HS-27A (cell line): ENCODE data around the gene PLEKHG5.

ENCODE experiments used
- DNase-seq: peaks from one replicate; pipeline ENCODE4 v3.0.0-alpha.2; 2012; ENCODE audit warnings: low read depth, missing footprints

PLEKHG5 gene

DNA sequence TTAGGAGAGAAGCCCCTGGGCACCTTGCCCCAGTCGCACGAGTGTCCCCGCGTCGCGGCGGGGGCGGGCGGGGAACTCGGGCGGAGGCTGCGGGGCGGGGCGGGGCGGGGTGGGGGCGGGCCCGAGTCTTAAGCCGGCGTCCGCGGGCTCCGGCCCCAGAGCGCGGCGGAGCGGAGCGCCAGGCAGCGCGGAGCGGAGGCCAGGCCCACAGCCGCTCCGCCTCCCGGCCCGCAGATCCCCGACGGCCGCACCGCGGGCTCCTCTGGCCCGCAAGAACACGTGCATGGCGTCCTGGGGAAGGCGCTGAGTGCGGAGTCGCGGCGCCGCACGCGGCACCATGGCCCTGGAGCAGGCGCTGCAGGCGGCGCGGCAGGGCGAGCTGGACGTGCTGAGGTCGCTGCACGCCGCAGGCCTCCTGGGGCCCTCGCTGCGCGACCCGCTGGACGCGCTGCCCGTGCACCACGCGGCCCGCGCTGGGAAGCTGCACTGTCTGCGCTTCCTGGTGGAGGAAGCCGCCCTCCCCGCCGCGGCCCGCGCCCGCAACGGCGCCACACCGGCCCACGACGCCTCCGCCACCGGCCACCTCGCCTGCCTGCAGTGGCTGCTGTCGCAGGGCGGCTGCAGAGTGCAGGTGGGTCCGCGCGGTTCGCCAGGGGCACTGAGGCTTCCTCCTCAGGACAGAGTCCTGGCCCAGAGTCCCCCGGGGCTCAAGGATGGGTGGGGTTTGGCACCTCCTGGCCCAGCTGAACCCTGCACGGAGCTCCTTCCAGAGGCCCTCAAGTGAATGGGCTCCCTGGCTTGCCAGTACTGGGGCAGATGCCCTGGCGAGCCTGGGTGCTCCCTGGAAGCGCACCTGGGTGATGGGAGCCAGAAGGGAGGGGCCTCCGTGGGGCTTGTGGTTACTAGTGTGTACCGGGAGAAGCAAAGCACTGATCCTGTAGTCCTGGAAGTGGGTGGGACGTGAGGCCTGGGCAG, 66.6 kb downstream of the PLEKHG5 start, which contains the start of gene ESPN:
TSS of gene ESPN (plus strand) at position 158 of the 975 bp plus-strand sequence. CDS start at position 338, 180 bp downstream.
- DNase-seq: no peak

DNA sequence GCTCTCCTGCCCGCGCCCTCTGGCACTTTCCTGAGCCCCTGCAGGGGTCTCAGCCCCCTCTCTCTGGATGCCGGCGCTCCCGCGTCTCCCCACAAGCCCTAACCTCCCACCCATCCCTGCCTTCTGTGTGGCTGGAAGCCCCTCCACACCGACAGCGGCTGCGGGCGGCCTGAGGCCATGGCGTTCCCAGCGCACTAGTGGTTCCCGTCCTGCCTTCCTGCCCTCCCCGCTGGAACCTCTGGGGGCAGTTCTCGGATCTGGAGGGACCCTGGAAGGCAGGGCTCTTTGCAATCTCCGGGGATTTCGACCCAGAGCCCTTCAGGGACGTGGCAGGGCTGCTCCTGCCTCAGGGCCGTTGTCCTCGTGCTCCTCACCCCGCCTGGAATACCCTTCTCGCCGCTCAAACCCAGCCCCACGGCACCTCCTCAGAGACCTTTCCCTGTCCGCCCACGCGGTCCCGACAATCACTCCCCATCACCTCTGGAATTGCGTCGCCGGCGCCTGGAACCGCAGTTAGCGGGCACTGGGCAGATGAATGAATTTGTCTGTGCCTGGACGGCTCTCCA, 67.4 kb downstream of the PLEKHG5 start:
- no peak for DNase-seq

DNA sequence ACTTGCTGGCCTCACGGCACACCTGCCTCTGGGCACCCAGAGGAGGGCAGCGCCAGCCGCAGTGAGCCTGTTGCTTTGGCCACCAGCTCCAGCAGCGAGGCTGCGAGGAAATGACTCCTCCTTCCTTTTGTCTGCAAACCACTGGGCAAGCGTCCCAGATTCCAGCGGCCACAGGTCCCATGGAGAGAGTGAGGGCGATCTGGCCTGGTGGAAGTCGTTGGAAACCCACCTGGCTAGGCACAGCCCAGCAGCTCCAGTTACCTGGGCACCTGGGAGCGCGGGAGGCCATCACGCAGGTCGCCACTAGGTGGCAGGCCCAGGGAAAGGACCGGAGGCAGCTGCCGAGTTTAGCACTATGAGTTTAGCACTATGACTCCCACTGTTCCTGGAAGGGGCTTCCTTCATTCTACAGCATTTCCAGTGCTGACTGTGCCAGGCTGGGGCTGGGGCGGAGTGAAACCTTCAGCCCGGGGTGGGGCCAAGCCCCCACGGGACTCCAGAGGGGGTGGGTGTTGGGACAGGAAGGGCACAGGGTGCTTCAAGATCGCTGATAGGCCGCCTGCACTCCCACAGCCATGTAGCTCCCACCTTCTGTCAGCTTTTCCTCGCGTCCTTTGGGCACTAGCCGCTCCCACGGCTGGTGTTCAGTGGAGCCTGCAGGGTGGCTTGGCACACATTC, 68.0 kb downstream of the PLEKHG5 start:
- DNase-seq: no peak

DNA sequence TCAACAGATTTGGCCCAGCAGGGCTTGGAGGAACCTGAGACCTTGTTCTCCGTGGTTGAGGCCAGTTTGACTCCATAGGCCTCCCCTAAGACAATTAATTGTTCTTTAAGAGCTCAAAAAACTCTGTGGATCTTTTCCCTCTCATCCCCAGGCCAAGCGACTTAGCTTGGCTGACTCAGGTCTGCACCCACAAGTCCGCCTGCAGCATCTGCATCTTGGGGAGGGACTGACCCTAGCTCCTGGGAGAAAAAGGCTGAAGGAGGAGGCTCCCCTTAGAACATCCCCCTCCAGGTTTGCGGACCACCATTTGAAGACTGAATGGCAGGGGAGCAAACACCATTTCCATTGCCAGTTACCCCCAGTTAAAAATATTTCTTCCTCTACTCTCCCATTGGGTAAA, 70.2 kb downstream of the PLEKHG5 start:
- DNase-seq: no peak

DNA sequence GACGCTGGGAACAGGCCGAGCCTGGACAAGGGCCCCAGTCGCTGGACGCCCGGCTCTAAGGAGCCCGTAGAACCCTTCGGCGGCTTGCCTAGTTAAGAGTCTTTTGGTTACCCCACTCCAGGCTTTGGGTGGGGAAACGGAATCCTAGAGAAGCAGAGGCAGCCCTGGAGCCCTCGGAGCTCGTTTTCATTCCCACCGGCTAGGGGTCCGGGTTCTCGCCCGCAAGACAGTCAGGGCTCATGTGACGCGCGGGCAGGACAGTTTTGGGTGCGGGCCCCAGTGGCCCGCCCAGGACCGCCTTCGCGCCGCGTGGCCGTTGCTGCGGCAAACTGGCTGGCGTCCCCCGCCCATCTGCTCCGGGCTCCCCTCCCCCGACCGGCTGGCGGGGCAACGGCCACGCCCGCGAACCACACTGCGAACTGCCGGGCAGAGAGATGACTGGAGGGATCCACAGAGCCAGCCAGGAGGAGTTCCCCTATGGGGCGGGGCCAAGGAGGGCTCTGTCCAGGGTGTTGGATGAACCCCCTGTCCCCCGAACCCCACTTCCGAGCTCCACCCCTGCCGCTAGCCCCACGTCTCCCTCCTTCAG, 70.9 kb downstream of the PLEKHG5 start:
- no peak for DNase-seq

DNA sequence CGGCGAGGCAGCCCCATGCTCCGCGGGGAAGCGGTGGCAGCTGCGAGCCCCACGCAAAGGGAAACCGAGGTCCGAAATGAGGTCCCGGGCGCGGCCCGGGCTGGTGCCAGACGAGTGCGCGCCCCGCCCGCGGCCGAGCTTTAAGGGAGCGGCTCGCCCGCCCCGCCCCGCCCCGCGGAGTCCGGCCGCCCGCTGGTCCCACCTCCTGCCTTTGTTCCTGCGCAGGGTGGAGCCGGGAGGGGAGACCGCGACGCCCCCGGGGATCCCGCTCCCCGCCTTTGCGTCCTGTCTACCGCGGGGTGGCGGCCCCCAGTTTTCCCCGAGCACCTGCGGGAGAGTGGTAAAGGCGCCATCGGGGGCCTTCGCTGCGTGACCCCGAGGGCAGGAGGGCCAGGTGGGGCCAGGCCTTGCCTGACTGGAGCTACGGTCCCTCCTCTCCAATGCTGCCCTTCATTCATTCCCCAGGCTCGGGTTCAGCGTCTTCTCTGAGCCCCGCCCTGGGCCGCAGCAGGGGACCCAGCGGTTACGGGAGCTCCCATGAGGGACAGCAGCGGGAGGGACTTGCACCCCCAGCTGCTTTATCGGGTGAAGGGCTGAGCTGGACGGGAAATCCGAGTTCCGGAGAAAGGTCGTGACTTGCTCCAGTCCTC, 71.5 kb downstream of the PLEKHG5 start, which contains the start of gene HES2:
TSS of gene HES2 (minus strand) at position 116 of the 650 bp plus-strand sequence. CDS start at position 17, 99 bp downstream.
- DNase-seq: no peak

DNA sequence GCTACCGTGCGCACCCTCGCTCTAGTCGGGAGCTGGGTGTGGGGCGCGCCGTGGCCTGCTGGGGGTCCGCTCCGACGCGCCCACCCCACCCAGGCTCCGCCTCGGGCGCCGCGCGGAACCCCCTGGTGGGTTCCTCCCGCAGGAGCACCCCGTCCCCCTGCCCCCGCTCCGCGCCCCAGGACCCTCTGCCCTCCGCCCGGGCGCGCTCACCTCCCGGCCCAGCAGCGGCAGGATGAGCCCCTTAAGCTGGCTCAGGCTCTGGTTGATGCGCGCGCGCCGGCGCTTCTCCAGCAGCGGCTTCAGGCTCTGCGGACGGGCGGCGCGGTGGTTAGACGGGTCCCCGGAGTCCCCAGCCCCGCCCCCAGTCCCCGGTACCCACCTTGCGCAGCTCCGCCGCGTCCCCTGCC, 72.1 kb downstream of the PLEKHG5 start:
- no peak for DNase-seq

DNA sequence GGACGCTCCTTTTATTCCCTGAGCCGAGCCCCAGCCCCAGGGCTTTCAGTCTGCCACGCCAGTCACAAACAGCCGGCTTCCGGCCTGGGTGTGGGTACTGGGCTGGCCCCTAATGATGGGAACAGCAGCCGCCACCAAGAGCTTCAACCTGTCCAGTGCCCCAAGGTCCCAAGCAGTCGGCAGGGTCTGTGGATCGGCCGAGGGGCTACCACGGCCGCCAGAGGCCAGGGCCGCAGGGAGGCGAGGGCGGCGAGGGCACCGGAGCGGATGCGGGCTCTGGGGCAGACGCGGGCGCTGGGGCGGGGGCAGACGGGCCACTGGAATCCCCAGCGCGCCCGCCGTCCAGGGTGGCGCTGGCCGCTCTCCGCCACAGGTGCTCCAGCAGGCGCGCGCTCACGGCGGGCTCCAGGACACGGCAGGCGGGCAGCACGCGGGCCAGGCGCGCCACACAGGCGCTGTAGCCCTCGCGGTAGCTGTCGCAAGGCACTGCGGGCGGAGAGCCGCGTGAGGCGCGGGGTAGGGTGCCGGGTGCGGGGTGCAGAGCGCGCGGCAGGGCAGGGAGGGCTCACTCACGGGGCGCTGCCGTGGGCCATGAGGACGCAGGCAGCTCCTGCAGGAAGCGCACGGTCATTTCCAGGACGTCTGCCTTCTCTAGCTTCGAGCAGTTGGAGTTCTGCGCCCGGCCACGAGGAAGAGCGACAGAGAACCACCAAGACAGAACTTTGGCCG, 72.6 kb downstream of the PLEKHG5 start:
- DNase-seq: no peak

DNA sequence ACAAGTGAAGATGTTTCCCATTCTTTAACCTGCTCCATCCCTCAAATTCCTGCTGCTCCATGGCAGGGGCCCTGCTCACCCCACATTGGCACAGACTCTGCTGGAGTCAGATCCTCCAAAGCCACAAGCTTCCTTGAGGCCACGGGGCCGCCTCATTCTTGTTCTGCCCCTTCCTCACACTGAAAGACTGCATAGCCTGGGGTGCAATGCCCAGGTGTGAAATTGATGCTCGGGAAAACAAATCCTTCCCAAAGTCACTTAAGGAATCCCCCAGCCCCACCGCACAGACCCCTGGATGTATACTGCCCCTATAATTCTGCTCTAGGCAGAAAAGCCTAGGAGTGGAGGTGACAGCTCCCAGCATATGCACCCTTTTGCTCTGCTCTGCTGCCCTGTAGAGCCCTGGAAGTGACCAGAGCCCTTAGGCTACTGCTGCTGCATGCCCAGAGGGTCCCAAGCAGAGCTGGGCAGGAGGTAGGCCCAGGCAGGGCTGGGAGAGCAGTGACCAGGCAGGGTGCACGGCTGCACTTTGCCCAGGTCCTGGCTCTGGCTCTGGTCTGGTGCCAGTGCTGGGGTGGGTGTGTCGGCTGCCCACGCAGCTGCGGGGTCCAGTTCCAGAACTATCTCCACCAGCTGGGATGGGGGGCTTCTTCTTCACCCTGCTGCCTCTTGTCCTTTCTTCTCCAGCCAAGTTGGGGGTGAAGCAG, 73.4 kb downstream of the PLEKHG5 start:
- no peak for DNase-seq
